ENCODE measurements around the gene NAPA. TPM values are rescaled to one million over a fixed set of nuclear protein-coding genes. Genes with fewer than 3 reads are reported as not detected.

NAPA gene
- total RNA-seq, 2 donors from 2014 or later: 75.8 to 83.8 TPM

GRCh38 chr19:47507012-47507411 lies 7.9 kb downstream of the NAPA start:
- intact Hi-C loops (cut with DNase I): no loop called here
- DNase-seq (ENCODE audit: low spot score): no peak

DNA sequence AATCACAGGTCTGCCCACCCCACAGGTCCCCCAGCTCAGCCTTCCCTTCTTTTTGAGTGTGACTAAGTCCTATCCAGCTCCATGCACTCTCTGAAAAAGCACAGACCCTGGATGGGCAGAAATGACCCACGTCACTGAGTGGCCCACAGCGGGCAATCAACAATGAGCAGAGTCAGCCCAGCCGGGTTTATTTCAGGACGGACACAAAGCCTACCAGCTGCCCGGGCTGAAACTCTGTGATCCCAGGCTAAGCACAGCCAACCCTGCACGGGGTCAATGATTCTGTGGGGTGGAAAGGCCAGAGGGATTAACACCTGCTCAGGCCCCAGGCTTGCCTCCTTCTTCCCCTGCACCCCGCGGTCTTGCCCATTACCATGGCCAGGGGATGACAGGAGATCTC lies 8.4 kb downstream of the NAPA start:
- intact Hi-C loops (cut with DNase I): no loop called here
- DNase-seq (ENCODE audit: low spot score): no peak

DNA sequence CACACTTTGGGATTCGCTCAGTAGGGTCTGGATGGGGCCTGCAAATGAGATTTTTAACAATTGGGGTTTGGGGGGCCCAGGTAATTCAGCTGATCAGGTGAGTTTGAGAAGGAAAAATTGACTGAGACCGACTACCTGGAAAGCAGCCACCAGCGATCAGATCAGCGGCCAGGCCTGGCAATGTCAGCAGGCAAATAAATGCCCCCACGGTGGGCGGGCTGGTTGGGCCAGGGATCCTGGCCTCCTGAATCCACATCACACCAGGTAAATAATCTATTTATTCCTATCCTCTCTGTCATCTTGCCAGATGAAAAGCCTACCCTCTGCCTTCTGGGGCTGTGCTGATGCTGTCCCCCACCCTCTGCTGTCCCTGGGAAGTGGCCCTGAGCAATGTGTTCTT lies 9.4 kb downstream of the NAPA start:
- DNase-seq (ENCODE audit: low spot score): no peak
- intact Hi-C loops (cut with DNase I): no loop called here

GRCh38 chr19:47503826-47504150 lies 11.1 kb downstream of the NAPA start:
- DNase-seq (ENCODE audit: low spot score): no peak
- intact Hi-C loops (cut with DNase I): no loop called here

GRCh38 chr19:47503130-47503825 lies 11.6 kb downstream of the NAPA start:
- intact Hi-C loops (cut with DNase I): no loop called here
- DNase-seq (ENCODE audit: low spot score): no peak

GRCh38 chr19:47499863-47500830 lies 14.7 kb downstream of the NAPA start:
- intact Hi-C loops (cut with DNase I): no loop called here

DNA sequence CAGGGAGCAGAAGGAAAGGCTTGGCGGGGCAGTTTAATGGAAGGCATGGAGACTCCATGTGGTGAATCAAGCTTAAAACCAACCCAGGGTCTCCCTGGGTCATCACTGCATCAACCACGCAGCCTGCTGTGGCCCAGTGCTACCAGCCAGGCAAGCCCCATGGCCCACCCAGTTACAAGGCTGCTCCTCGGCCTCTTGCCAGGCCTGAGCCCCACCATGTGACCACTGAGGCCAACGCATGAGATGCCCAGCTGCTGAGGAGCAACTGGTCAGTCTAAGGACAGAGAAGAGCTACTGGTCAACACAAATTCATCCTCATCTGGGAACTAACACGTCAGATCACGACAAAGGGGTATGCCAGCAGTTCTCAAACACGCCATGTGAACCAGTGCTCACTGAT lies 15.5 kb downstream of the NAPA start:
- intact Hi-C loops (cut with DNase I): no loop called here
- no peak for DNase-seq (ENCODE audit: low spot score)

More at GRCh38 chr19:47499863-47500830, 14.7 kb downstream of the NAPA start:
- DNase-seq (ENCODE audit: low spot score): no peak

- intact Hi-C loops (cut with DNase I): no loop called here
- no peak for DNase-seq (ENCODE audit: low spot score)
Observed at GRCh38 chr19:47498561-47498960, 16.3 kb downstream of the NAPA start.

DNA sequence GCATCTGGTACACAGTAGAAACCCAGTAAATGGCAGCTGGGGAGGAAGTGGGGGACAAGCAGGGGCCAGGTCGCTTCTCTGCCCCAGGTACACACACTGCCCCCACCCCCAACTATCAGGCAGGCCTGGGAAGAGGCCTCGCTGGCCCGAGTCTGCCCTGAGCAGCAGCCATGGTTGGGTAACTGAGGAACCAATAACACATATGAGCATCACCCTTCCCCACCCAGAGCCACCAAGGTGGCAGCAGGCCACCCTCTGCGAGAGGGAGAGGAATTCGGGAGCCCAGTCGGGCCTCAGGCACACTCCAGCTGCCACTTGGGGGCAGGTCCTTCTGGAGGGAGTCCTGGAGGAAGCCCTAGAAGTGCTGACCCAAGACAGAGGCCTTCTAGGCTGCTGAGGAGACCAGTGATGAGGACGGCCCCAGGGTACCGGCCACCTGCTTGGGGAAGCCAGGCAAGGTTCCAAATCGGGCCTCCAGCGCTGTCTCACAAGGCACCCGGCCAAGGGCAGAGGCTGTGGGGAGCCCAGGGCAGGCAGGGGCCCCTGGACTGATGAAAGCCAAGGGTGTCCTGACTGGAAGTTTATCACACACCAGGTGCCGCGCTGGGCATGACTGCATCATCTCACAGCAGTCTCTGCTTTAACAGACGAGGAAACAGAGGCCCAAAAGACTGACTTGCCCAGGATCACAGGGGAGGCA lies 16.9 kb downstream of the NAPA start:
- DNase-seq (ENCODE audit: low spot score): no peak
- intact Hi-C loops (cut with DNase I): no loop called here

DNA sequence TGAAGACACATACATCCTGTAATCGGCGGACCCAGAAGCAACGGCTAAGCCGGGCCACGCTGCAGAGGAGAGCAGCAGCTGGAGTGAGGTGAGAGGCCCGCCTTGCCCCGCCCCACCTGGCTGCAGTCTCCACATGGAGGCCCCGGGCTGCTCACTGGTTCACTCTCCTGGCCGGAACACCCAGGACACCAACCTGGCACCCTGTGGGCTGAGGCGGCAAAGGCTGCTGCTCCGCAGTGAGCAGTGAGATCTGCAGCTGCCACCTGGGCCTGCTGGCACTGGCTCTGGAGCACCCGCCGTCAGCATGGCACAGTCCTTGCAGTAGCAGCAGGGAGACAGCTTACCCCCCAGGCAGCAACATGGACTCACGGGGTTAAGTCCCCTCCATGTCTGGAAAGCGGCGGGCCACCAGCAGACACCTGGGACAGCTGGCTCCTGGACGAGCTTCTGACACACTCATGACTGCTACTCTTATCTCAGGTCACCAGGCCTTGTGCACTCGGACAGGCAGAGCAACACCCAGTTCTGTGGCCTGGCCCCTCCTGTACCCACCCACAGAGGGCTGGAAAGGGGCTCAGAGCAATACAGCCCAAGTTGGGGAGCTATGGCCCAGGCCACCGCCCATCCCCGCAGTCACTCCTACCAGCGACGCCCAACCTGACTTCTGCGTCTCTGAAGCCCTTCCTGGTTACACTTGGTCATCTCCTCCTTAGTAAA lies 17.7 kb downstream of the NAPA start:
- intact Hi-C loops (cut with DNase I): no loop called here
- no peak for DNase-seq (ENCODE audit: low spot score)

DNA sequence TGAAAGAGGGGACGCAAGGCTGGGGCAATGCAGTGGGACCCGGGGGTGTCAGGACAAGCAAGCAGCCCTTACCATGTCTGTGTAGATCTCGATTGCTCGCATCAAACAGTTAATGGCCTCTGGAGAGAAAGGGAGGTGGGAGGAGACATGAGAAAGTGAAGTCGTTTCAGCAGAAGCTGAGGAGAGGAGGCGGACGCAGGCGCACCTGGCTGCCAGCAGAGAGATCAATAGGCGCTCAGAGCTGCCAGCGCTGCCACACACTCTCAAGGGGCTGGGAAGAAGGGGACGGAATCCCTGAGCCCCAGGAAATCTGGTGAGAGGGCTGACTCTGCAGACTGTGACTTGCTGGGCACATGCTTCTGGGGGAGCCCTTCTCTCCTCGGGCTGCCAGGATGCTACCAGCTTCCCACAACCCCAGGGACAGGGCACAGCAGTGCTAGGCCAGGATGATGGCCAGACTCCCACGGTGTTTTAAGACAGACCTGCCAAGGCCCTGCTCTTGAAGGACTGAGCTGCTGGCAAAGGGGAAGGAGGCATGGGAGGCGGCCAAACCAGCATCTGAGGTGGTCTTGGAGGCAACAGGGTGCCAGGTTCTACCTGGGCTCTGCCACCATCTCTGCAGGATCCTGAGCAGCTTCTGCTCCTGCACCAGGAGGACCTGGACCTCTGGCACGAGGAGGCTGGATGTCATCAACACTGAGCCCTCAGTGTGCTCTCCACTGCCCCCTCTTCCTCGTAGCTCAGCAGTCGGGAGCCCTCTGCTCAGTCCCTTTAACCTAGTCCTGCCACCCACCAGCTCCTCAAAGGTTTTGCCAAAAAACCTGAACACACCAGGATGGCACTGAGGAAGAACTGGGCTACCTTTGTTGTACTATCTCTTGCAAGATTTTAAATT lies 19.1 kb downstream of the NAPA start:
- DNase-seq (ENCODE audit: low spot score): no peak
- intact Hi-C loops (cut with DNase I): no loop called here

- DNase-seq (ENCODE audit: low spot score): no peak
- intact Hi-C loops (cut with DNase I): no loop called here
Observed at GRCh38 chr19:47494729-47495128, 20.1 kb downstream of the NAPA start.

- intact Hi-C loops (cut with DNase I): no loop called here
Observed at GRCh38 chr19:47494211-47494547, 20.7 kb downstream of the NAPA start.

DNA sequence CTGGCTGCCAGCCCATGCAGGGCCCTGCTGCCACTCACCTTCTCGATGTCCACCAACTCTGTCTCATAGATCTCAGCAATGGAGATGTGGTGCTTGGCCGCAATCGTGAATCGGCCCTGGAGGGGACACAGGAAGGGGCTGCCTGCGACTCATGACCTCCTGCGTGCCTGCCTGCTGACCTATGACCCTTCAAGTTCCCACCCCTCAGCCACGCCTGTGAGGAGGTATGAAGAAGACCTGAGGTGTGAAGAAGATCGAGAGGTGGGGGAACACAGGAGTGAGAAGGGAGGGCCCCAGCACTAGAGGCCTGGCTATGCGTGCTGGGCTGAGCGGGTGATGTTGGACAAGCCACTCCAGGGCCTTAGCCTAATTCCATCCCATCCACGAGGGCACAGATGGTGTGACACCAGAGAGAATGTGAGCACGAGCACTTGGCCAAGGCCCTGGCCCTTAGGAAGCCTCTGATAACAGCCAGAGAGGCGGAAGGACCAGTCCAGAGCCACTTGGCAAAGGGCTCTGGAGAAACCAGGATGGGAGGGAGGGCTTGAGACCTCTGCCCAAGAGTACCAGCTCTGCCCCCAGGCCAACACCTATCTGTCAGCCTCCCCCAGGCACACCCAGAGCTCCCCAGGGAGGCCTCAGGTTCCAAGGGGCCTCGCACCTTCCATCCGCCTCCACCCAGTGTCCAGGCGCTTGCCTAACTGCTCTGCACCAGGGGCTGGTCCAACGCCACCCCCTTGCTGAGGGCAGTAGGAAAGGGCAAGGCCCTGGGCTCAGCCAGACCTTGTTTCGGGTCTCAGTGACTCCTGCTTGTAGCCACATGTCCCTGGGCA lies 21.3 kb downstream of the NAPA start:
- intact Hi-C loops (cut with DNase I): no loop called here

More at GRCh38 chr19:47494211-47494547, 20.7 kb downstream of the NAPA start:
- no peak for DNase-seq (ENCODE audit: low spot score)

GRCh38 chr19:47492571-47493377 lies 22.1 kb downstream of the NAPA start:
- intact Hi-C loops (cut with DNase I): no loop called here
- peak; percentile 66 for DNase-seq (ENCODE audit: low spot score)

More for the DNA sequence above, 21.3 kb downstream of the NAPA start:
- DNase-seq (ENCODE audit: low spot score): peak; percentile 75

DNA sequence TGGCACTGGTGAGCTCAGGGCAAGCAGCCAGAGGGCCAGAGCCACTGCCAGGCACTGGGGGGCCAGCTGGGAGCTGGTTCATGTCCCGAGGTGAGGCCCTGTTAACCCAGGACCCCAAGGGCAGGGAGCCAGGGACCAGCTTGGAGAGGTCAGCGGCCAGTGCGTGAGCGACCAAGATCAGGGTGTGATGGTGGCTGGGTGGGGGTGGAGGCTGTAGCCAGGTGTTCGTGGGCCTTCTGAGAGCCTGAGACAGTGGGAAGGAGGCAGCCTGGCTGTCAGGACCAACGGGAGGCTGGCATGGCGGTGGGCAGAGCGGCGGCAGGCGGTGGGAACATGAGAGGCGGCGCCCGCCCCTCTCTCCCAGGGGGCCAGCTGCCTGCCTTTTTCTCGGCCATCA lies 22.7 kb downstream of the NAPA start:
- intact Hi-C loops (cut with DNase I): no loop called here
- DNase-seq (ENCODE audit: low spot score): peak; percentile 78

Measured in posterior vena cava (tissue), 2 donors.